Stomach (tissue), 4 donors: ENCODE measurements around the gene SLC6A3.

Experiments used
- POLR2A ChIP-seq, 4 donors: fragments of 450-650 bp; IDR thresholded peaks; one replicate each; pipeline ENCODE4 v1.6.1; 2016; ENCODE audit warnings: antibody characterized with exemption in 4 of 4, control low read depth in 2 of 4, mild to moderate bottlenecking in 1 of 4, moderate library complexity in 1 of 4
- TF ChIP-seq, protein P1 (sequence below), 7 experiments: fragments of 450-650 bp in 4 of 7; fragments of 200-600 bp in 3 of 7; sonication (generic) in 3 of 7; IDR thresholded peaks; one replicate each; pipeline ENCODE4 v1.5.1; 2016 to 2019; ENCODE audit warnings: antibody characterized with exemption in 7 of 7, control low read depth in 2 of 7, mild to moderate bottlenecking in 1 of 7

GRCh38 chr5:1439388-1440097, 5.7 kb downstream of the SLC6A3 start:
- TF ChIP-seq, protein P1, sequence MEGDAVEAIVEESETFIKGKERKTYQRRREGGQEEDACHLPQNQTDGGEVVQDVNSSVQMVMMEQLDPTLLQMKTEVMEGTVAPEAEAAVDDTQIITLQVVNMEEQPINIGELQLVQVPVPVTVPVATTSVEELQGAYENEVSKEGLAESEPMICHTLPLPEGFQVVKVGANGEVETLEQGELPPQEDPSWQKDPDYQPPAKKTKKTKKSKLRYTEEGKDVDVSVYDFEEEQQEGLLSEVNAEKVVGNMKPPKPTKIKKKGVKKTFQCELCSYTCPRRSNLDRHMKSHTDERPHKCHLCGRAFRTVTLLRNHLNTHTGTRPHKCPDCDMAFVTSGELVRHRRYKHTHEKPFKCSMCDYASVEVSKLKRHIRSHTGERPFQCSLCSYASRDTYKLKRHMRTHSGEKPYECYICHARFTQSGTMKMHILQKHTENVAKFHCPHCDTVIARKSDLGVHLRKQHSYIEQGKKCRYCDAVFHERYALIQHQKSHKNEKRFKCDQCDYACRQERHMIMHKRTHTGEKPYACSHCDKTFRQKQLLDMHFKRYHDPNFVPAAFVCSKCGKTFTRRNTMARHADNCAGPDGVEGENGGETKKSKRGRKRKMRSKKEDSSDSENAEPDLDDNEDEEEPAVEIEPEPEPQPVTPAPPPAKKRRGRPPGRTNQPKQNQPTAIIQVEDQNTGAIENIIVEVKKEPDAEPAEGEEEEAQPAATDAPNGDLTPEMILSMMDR (IDR thresholded peaks at IDR 0.05) = no peak
- TF ChIP-seq POLR2A (IDR thresholded peaks at IDR 0.05) = no peak
